Adrenal gland (tissue), 5 donors: ENCODE results near the gene HRAS.

Source experiments
- CTCF ChIP-seq, 6 experiments: fragments of 450-650 bp in 4 of 6; fragments of 200-600 bp in 2 of 6; sonication (generic) in 1 of 6; IDR thresholded peaks; 1 replicate in 5 of 6; 2 replicates in 1 of 6; pipeline versions ENCODE4 v1.5.1 to v1.8.0; 2016 to 2021; ENCODE audit warnings: antibody characterized with exemption in 6 of 6, mild to moderate bottlenecking in 2 of 6, moderate library complexity in 1 of 6
- POLR2A ChIP-seq, 2 donors: fragments of 450-650 bp; IDR thresholded peaks; one replicate each; pipeline ENCODE4 v1.6.1; 2017; ENCODE audit warnings: antibody characterized with exemption in 2 of 2, mild to moderate bottlenecking in 2 of 2, moderate library complexity in 1 of 2
- donor health status: DM: no; HTN: no; CAD: no.

- no peak for TF ChIP-seq POLR2A (IDR thresholded peaks at IDR 0.05)
- no peak for TF ChIP-seq CTCF (IDR thresholded peaks at IDR 0.05)
Measured at GRCh38 chr11:499201-500076, 35.9 kb downstream of the HRAS start.
